ENCODE results near the gene LPCAT3. TPM values are rescaled to one million over a fixed set of nuclear protein-coding genes. Genes with fewer than 3 reads are reported as not detected.

The LPCAT3 gene
- polyA plus RNA-seq, 2 of the 4 experiments (the other 2 are of a cell fraction) = 42.8 to 53.4 TPM

DNA sequence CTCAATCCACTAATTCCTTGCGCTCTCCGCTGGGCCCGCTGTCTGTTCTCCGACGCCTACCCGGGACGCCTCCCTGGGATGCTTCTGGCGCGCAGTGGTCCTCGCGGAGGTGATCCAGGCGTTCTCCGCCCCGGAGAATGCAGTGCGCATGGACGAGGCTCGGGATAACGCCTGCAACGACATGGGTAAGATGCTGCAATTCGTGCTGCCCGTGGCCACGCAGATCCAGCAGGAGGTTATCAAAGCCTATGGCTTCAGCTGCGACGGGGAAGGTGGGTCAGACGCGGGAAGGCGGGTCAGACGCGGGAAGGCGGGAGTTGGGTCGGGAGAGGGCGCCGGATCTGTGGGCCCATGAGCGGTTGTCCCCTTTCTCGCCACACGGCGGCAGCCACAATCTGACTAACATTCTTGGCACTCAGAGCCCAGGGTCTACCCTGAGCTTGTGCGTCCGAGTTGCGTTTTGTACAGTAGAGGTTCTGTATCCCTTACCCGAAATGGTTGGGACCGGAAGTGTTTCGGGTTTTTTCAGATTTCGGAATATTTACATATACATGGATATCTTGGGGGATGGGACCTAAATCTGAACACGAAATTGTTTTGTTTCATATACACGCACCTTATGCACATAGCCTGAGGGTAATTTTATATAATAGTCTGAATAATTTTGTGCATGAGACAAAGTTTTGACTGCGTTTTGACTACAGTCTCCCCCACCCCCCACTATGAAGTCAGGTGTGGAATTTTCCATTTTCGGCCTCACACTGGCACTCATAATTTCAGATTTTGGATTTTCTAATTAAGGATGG, 73.7 kb downstream of the LPCAT3 start (continued):
- TF ChIP-seq PHF8 (IDR thresholded peaks at IDR 0.05; ENCODE audit: borderline replicate concordance, low read depth) = peak; percentile 19; the same call in 1 of the 2 replicates
- no peak for TF ChIP-seq JUN (IDR thresholded peaks at IDR 0.05)
- no peak for TF ChIP-seq ZFP36 (IDR thresholded peaks at IDR 0.05; ENCODE audit: borderline replicate concordance, partially characterized antibody)
- no peak; the same call in 1 of the 2 replicates for TF ChIP-seq POLR2A (IDR thresholded peaks at IDR 0.05; ENCODE audit: low read length)
- peak; percentile 49 for TF ChIP-seq CHD2 (IDR thresholded peaks at IDR 0.05; ENCODE audit: low read length, partially characterized antibody)
- TF ChIP-seq RARB (CRISPR knock-in tag; IDR thresholded peaks at IDR 0.05) = no peak
- TF ChIP-seq USF2 (IDR thresholded peaks at IDR 0.05) = no peak
- no peak for TF ChIP-seq JUNB (IDR thresholded peaks at IDR 0.05)
- no peak for TF ChIP-seq GATA3 (IDR thresholded peaks at IDR 0.05; ENCODE audit: borderline replicate concordance)
- TF ChIP-seq NR3C1 (IDR thresholded peaks at IDR 0.05) = no peak
- no peak for TF ChIP-seq RCOR1 (IDR thresholded peaks at IDR 0.05; ENCODE audit: low read depth, low read length)
- no peak for TF ChIP-seq MAFK (IDR thresholded peaks at IDR 0.05; ENCODE audit: partially characterized antibody)
- TF ChIP-seq, protein P1, sequence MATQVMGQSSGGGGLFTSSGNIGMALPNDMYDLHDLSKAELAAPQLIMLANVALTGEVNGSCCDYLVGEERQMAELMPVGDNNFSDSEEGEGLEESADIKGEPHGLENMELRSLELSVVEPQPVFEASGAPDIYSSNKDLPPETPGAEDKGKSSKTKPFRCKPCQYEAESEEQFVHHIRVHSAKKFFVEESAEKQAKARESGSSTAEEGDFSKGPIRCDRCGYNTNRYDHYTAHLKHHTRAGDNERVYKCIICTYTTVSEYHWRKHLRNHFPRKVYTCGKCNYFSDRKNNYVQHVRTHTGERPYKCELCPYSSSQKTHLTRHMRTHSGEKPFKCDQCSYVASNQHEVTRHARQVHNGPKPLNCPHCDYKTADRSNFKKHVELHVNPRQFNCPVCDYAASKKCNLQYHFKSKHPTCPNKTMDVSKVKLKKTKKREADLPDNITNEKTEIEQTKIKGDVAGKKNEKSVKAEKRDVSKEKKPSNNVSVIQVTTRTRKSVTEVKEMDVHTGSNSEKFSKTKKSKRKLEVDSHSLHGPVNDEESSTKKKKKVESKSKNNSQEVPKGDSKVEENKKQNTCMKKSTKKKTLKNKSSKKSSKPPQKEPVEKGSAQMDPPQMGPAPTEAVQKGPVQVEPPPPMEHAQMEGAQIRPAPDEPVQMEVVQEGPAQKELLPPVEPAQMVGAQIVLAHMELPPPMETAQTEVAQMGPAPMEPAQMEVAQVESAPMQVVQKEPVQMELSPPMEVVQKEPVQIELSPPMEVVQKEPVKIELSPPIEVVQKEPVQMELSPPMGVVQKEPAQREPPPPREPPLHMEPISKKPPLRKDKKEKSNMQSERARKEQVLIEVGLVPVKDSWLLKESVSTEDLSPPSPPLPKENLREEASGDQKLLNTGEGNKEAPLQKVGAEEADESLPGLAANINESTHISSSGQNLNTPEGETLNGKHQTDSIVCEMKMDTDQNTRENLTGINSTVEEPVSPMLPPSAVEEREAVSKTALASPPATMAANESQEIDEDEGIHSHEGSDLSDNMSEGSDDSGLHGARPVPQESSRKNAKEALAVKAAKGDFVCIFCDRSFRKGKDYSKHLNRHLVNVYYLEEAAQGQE (IDR thresholded peaks at IDR 0.05) = no peak
- no peak for TF ChIP-seq FOSL2 (IDR thresholded peaks at IDR 0.05)
- TF ChIP-seq FOSL2 (CRISPR knock-in tag; IDR thresholded peaks at IDR 0.05) = peak; percentile 46
- TF ChIP-seq NPAS2 (CRISPR knock-in tag; IDR thresholded peaks at IDR 0.05; ENCODE audit: borderline replicate concordance) = no peak
- no peak for TF ChIP-seq EHF (CRISPR knock-in tag; IDR thresholded peaks at IDR 0.05)
- no peak for TF ChIP-seq EP300 (IDR thresholded peaks at IDR 0.05)
- TF ChIP-seq BHLHE40 (IDR thresholded peaks at IDR 0.05; ENCODE audit: low read depth, low read length) = no peak
- 0 out of 2 replicates have a peak, but pooled peaks have one; percentile 39 for TF ChIP-seq RNF2 (IDR thresholded peaks at IDR 0.05; ENCODE audit: borderline replicate concordance, low read depth)
- TF ChIP-seq SMC3 (IDR thresholded peaks at IDR 0.05) = peak; percentile 89
- TF ChIP-seq HOXA7 (CRISPR knock-in tag; IDR thresholded peaks at IDR 0.05) = 0 out of 2 replicates have a peak, but pooled peaks have one; percentile 12
- no peak for TF ChIP-seq NFE2L2 (conservative IDR thresholded peaks at IDR 0.05; ENCODE audit: low read length)

DNA sequence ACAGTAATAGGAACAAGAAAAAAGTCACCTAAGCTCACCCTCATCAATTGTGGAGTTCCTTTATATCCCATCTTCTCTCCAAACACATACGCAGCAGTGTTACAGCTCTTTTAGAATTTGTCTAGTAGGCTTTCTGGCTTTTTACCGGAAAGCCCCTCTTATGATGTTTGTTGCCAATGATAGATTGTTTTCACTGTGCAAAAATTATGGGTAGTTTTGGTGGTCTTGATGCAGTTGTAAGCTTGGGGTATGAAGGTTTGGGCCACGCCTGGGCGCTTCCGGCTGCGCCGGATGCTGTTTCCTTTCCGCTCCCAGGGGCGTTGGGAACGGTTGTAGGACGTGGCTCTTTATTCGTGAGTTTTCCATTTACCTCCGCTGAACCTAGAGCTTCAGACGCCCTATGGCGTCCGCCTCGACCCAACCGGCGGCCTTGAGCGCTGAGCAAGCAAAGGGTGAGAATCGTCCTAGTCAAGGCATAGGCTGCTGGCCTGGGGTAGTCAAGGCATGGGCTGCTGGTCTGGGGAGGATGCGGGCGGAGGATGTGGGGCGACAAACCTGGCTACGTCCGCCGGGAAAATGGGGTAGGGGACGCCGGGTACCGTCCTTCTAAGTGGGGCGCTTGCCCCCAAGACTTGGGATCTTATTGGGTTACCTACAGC, 74.4 kb downstream of the LPCAT3 start, which contains the start of the genes C12orf57 and RNU7-1:
Gene C12orf57 (plus strand): TSS at position 301 of the 659 bp plus-strand sequence. CDS start 100 bp downstream, at position 401.
Gene RNU7-1 (plus strand): TSS at position 95 of the 659 bp plus-strand sequence.
- Histone ChIP-seq H3K27ac (peak within 1 kb of the TSS; percentile 80 to 90), H3K4me3 (peak within 1 kb of the TSS; percentile 59), H3K4me2 (peak within 1 kb of the TSS; percentile 88), H3K4me1 (peaks cover 35% of the 10 kb centered on the region), H3K9me3 (no peaks in the 10 kb centered on the region)
- WGBS (ENCODE audit: missing lambda C conversion rate) = under 1% methylated on average over 26 of the region's 31 CpGs
- FAIRE-seq = no peak
- ATAC-seq = peak; percentile 62 to 71
- peak; percentile 94 to 95 for DNase-seq (ENCODE audit: low read depth in 1 of 2, low spot score in 1 of 2)
- POLR2A ChIA-PET = interaction anchor here (0.7 to 6.1 kb wide), 29 partner anchors 10 to 1083 kb away, joined by 3 to 174 read pairs (median 7); partner anchors contain the start of genes C1RL, CDCA3, COPS7A and EMG1
- CTCF ChIA-PET = interaction anchor here (0.7 to 22.6 kb wide), 18 partner anchors 11 to 698 kb away, joined by 3 to 370 read pairs (median 6); partner anchors contain the start of genes ATN1, C1RL, CDCA3 and EMG1
- TF ChIP-seq GATA3 (IDR thresholded peaks at IDR 0.05; ENCODE audit: borderline replicate concordance) = peak; percentile 82; the same call in 1 of the 2 replicates
- TF ChIP-seq RAD21 (conservative IDR thresholded peaks at IDR 0.05 in 1 of 2, IDR thresholded peaks at IDR 0.05 in 1 of 2) = peak in 1 of 2 experiments; percentile 11; a peak in 1 of 5 replicates
- TF ChIP-seq CEBPB (IDR thresholded peaks at IDR 0.05) = peak in 1 of 2 experiments; percentile 67; a peak in 1 of 4 replicates
- peak; percentile 56 for TF ChIP-seq POLR2AphosphoS2 (conservative IDR thresholded peaks at IDR 0.05; ENCODE audit: low read length)
- peak; percentile 92 for TF ChIP-seq ATOH8 (CRISPR knock-in tag; IDR thresholded peaks at IDR 0.05; ENCODE audit: low read depth)
- TF ChIP-seq, protein P1 (IDR thresholded peaks at IDR 0.05) = peak; percentile 81
- TF ChIP-seq PHF8 (IDR thresholded peaks at IDR 0.05; ENCODE audit: borderline replicate concordance, low read depth) = 0 out of 2 replicates have a peak, but pooled peaks have one; percentile 59
- no peak for TF ChIP-seq ZSCAN20 (CRISPR knock-in tag; IDR thresholded peaks at IDR 0.05)
- peak; percentile 91 for TF ChIP-seq FOXS1 (CRISPR knock-in tag; IDR thresholded peaks at IDR 0.05)
